Skin epidermis (tissue), 12 donors: ENCODE measurements around the gene PLEKHA5.
"Not testable (repeated sequence)": the region's sequence is repeated elsewhere in the genome, so short reads cannot be mapped to it uniquely, and the experiment has no call there.

Experiments used
- H3K27ac ChIP-seq, 21 experiments: fragments of 200-600 bp; sonication (generic) in 11 of 21; one replicate each; pipeline ENCODE4 v1.5.0; 2020; ENCODE audit warnings: mild to moderate bottlenecking in 3 of 21, inconsistent platforms in 2 of 21, moderate library complexity in 2 of 21
- H3K4me3 ChIP-seq, 7 experiments: fragments of 200-600 bp; sonication (generic) in 2 of 7; one replicate each; pipeline ENCODE4 v1.5.0; 2020; ENCODE audit warnings: inconsistent platforms in 2 of 7, mild to moderate bottlenecking in 2 of 7, moderate library complexity in 1 of 7

The PLEKHA5 gene

GRCh38 chr12:19382563-19382962 is 253.0 kb downstream of the PLEKHA5 start:
- no peak overlapping the region for H3K4me3 ChIP-seq
- H3K27ac ChIP-seq, result peak overlapping the region in 16 of 21 experiments; percentile 6 to 79 (median 54)

- Histone ChIP-seq H3K27ac (no peak overlapping the region), H3K4me3 (no peak overlapping the region)
Measured at GRCh38 chr12:19387161-19387560, 257.6 kb downstream of the PLEKHA5 start.

- Histone ChIP-seq H3K27ac (no peak overlapping the region), H3K4me3 (no peak overlapping the region)
Measured at GRCh38 chr12:19388131-19388549, 258.6 kb downstream of the PLEKHA5 start.

- Histone ChIP-seq H3K27ac (no peak overlapping the region), H3K4me3 (no peak overlapping the region)
Measured at GRCh38 chr12:19390051-19390598, 260.6 kb downstream of the PLEKHA5 start.

DNA sequence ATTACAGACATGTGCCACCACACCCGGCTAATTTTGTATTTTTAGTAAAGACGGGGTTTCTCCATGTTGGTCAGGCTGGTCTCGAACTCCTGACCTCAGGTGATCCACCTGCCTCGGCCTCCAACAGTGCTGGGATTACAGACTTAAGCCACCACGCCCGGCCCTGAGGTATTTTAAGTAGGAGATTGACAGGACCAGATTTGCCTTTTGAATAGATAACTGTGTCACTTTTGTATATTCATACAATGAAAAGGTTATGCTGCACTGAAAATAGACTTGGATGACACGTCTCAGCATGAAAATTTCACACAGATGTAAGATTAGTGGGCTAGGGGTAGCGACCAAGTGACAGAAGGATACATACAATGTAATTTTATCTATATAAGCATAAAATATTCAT is 263.1 kb downstream of the PLEKHA5 start:
- H3K27ac ChIP-seq, H3K4me3 ChIP-seq: not testable (repeated sequence)

DNA sequence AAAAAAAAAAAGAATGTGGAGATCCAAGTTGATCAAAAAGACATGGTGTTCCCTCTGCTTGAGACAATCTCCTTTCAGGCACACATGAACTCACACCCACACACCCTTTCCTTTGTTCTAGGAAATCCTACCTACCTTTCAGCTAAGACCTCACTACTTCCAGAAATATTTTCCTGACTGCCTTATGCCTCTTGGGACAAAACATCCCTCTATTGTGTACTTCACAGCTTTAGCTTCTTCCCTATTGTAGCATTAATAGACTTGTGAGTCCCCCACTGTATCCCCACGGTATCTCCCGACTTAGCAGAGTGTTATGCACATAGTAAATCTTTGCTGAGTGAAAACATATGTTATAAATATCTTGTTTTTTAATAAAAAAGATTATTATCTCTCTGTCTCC is 264.9 kb downstream of the PLEKHA5 start:
- Histone ChIP-seq H3K27ac (no peak overlapping the region), H3K4me3 (no peak overlapping the region)

DNA sequence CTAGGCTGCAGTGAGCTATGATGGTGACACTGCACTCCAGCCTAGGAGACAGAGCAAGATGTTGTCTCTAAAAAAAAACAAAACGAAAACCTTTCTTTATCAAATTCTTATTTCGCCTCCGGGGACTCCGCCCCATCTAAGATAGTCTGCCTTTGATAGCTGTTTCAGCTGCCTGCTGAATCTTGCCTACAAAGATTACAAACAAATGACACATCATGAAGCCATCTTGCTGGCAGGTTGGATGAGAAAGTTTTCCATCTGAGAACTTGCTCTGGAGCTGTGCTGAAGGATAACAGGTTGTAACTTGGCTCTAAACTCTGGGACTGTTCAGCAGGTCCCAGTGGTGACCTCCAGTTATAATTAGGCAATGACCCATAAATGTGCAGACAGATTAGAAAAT is 268.0 kb downstream of the PLEKHA5 start:
- Histone ChIP-seq H3K27ac (peak overlapping the region in 2 of 21 experiments; percentile 9 to 29), H3K4me3 (no peak overlapping the region)

DNA sequence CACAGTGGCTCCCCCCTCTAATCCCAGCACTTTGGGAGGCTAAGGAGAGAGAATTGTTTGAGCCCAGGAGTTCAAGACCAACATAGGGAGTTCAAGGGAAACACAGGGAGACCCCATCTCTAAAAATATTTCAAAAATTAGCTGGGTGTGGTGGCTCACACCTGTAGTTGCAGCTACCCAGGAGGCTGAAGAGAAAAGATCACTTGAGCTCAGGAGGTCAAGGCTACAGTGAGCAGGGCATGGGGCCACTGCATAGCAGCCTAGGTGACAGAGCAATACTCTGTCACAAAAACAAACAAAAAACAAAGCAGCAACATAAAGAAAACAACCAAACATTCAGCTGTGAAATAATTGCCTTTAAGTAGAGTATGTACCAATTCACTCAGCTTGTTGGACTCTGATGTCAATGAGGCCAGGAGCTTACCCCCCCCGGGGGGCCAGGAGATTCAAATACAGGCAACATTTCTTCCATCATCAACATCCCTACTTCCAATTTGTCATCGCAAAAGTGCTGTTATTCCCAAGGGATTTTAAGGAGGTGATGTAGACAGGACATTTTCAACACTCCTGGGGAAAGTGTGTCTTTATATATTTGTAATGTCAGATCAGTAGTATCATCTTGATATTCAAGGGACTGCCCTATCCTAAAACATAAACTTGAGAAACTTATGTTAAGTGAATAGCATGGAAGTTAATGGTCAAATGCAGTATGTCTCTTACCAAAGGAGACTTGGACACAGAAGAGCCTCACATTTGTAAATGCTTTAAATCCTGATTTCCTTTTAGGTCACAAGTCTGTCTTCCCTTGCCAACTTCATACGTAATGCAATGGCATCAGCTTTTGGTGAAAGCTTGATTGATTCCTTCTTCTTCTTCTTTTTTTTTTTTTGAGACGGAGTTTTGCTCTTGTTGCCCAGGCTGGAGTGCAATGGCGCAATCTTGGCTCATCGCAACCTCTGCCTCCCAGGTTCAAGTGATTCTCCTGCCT is 269.1 kb downstream of the PLEKHA5 start:
- Histone ChIP-seq H3K4me3 (no peak overlapping the region), H3K27ac (peak overlapping the region in 6 of 21 experiments; percentile 1 to 60 (median 28))

DNA sequence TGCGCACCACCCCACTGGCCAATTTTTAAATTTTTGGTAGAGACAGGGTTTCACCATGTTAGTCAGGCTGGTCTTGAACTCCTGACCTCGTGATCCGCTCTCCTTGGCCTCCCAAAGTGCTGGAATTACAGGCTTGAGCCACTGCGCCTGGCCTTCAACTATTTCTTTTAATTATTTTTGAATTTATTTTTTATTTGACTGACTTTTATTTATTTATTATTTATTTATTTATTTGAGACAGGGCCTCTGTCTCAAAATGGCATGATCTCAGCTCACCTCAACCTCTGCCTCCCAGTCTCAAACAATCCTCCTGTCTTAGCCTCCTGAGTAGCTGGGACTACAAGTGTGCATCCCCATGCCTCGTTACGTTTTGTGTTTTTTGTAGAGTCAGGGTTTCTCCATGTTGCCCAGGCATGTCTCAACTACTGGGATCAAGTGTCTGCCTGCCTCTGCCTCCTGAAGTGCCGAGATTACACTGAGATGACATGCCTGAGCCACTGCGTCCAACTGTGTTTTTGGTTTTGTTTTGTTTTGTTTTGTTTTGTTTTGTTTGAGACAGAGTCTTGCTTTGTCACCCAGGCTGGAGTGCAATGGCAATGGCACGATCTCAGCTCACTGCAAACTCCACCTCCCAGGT is 271.2 kb downstream of the PLEKHA5 start:
- H3K27ac ChIP-seq, result peak overlapping the region in 3 of 21 experiments; percentile 56 to 63 (median 58)

DNA sequence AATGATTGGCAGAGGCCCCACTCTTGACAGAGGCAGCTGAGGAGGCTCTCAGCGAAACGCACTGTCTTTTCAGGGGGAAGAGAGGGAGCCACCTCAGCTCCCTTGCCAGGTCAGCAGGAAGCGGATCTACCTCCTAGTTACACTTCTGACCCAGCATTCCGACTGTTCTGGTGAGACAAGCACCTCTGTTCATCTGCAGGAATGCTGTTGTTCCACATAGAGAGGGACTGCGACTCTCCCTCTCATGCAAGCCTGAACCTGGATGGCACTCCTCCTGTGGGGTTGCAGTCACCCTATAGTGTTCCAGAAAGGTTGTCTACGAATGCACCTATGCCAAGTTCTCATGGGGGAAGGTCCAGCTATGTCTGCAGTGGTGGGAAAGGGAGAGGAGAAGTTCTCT is 272.7 kb downstream of the PLEKHA5 start:
- Histone ChIP-seq H3K4me3 (no peak overlapping the region), H3K27ac (peak overlapping the region in 9 of 21 experiments; percentile 6 to 64 (median 35))

More for the DNA sequence above, 271.2 kb downstream of the PLEKHA5 start:
- not testable (repeated sequence) for H3K4me3 ChIP-seq

- Histone ChIP-seq H3K27ac (peak overlapping the region in 10 of 21 experiments; percentile 6 to 64 (median 26)), H3K4me3 (no peak overlapping the region)
Measured at GRCh38 chr12:19402743-19403431, 273.4 kb downstream of the PLEKHA5 start.

GRCh38 chr12:19404242-19404880 is 274.8 kb downstream of the PLEKHA5 start:
- peak overlapping the region in 1 of 7 experiments; percentile 2 for H3K4me3 ChIP-seq
- no peak overlapping the region for H3K27ac ChIP-seq

- no peak overlapping the region for H3K4me3 ChIP-seq
- peak overlapping the region in 1 of 21 experiments; percentile 40 for H3K27ac ChIP-seq
Measured at GRCh38 chr12:19409376-19409775, 279.8 kb downstream of the PLEKHA5 start.

GRCh38 chr12:19410211-19410610 is 280.7 kb downstream of the PLEKHA5 start:
- H3K27ac ChIP-seq, result peak overlapping the region in 10 of 21 experiments; percentile 11 to 60 (median 30)
- H3K4me3 ChIP-seq, result no peak overlapping the region

DNA sequence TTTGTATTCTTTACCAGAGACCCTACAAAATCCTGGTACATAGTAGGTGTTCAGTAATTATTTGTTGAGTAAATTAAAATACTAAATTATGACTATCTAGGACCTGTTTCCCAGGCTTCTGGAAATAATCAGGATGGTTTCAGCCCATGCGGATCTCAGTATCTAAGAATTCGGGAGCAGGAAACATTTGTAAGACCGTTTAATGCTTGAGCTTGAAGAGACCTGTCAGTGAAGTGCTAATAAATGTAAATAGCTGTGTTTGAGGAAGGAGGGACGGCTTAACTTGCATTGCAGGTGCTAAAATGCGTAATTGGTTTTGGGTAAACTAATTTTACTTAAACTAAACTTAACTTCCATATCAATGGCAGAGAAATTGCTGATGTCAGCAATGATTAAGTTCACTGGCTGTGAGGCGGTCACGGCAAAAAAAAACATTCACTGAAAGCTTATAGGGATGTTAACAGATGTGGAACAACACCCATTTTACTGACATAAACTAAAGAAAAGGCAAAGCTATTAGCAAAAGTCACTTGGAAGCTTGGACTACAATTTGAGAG is 281.2 kb downstream of the PLEKHA5 start:
- H3K27ac ChIP-seq, result peak overlapping the region in 11 of 21 experiments; percentile 8 to 67 (median 27)
- no peak overlapping the region for H3K4me3 ChIP-seq

GRCh38 chr12:19411234-19412204 is 282.0 kb downstream of the PLEKHA5 start:
- Histone ChIP-seq H3K4me3 (no peak overlapping the region), H3K27ac (peak overlapping the region in 12 of 21 experiments; percentile 0 to 67 (median 33))

- Histone ChIP-seq H3K27ac (no peak overlapping the region), H3K4me3 (no peak overlapping the region)
Measured at GRCh38 chr12:19412844-19413243, 283.3 kb downstream of the PLEKHA5 start.

DNA sequence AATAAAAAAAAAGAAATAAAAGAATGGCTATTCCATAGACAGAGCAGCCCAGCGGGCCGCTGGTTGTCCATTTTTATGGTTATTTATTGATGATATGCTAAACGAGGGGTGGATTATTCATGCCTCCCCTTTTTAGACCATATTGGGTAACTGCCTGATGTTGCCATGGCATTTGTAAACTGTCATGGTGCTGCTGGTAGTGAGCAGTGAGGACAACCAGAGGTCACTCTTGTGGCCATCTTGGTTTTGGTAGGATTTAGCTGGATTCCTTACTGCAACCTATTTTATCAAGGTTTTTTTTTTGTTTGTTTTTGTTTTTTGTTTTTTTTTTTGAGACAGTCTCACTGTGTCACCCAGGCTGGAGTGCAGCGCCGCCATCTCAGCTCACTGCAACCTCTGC is 284.0 kb downstream of the PLEKHA5 start:
- H3K4me3 ChIP-seq, H3K27ac ChIP-seq: not testable (repeated sequence)
